Subcutaneous abdominal adipose tissue (tissue), 5 donors: ENCODE measurements around the gene MLH3.

Experiments
- H3K27ac ChIP-seq: one replicate; pipeline ENCODE4 v1.7.0; 2013; ENCODE audit warnings: low read depth, mild to moderate bottlenecking, inconsistent platforms, low read length, moderate library complexity
- H3K27me3 ChIP-seq, 5 donors: one replicate each; pipeline ENCODE4 v1.7.0; 2013; ENCODE audit warnings: low read length in 5 of 5, inconsistent platforms in 1 of 5; ENCODE audit not compliant: control insufficient read depth in 5 of 5, insufficient read depth in 4 of 5
- H3K36me3 ChIP-seq, 5 donors: one replicate each; pipeline ENCODE4 v1.7.0; 2013; ENCODE audit warnings: low read length in 5 of 5; ENCODE audit not compliant: control insufficient read depth in 5 of 5, insufficient read depth in 5 of 5
- H3K4me1 ChIP-seq, 5 donors: one replicate each; pipeline ENCODE4 v1.7.0; 2013; ENCODE audit warnings: low read length in 5 of 5, mild to moderate bottlenecking in 3 of 5, moderate library complexity in 1 of 5; ENCODE audit not compliant: control insufficient read depth in 5 of 5, insufficient read depth in 5 of 5
- H3K4me3 ChIP-seq, 5 donors: one replicate each; pipeline ENCODE4 v1.7.0; 2013; ENCODE audit warnings: low read length in 5 of 5, low read depth in 1 of 5
- H3K9ac ChIP-seq, 5 donors: one replicate each; pipeline ENCODE4 v1.7.0; 2013; ENCODE audit warnings: low read length in 5 of 5, mild to moderate bottlenecking in 4 of 5, moderate library complexity in 3 of 5
- H3K9me3 ChIP-seq, 5 donors: one replicate each; pipeline ENCODE4 v1.7.0; 2013; ENCODE audit warnings: low read length in 5 of 5; ENCODE audit not compliant: control insufficient read depth in 5 of 5
- donor health status: healthy.
- donor health status: healthy.
- donor health status: healthy.
- donor health status: healthy.
- donor health status: healthy.

MLH3 gene

DNA sequence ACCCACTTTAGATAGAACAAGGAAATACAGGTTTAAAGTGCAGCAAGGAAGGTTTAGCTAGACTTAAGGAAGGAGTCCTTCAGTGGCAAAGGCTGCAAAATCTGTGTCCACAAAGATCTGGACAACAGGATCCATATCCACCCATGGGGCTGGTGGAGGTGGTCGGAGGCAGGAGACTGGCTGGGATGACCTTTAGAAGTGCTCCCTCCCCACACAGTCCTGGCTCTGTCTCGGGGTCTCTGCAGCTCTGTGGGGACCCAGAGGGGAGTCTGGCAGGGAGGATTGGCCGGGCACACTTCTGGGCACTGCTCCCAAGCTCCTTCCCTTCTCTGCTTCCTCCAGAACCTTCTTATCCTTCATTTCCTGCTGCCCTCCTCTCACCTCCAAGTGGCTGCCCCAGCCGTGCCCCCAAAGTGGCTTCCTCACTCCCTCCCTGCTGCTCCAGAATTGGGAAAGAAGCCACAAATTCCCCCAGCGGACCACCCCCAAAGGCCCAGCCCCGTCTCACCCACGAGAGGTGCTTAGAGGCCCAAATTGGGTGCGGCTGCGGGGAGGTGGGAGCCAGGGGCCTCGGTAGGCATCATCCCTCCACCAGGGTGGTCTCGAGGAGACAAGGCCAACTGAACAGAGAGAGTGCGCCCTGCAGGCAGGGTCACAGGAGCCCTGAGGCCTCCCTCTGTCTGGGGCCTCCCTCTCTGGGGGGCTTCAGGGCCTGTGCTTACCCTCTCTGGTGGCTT, 73.9 kb downstream of the MLH3 start:
- Histone ChIP-seq H3K27me3 (no peaks in the 10 kb centered on the region), H3K4me1 (peaks cover 7 to 72% (median 53%) of the 10 kb centered on the region in 5 donors), H3K36me3 (no peaks in the 10 kb centered on the region), H3K9ac (no peak overlapping the region), H3K9me3 (no peaks in the 10 kb centered on the region), H3K4me3 (no peak overlapping the region), H3K27ac (no peak overlapping the region)

DNA sequence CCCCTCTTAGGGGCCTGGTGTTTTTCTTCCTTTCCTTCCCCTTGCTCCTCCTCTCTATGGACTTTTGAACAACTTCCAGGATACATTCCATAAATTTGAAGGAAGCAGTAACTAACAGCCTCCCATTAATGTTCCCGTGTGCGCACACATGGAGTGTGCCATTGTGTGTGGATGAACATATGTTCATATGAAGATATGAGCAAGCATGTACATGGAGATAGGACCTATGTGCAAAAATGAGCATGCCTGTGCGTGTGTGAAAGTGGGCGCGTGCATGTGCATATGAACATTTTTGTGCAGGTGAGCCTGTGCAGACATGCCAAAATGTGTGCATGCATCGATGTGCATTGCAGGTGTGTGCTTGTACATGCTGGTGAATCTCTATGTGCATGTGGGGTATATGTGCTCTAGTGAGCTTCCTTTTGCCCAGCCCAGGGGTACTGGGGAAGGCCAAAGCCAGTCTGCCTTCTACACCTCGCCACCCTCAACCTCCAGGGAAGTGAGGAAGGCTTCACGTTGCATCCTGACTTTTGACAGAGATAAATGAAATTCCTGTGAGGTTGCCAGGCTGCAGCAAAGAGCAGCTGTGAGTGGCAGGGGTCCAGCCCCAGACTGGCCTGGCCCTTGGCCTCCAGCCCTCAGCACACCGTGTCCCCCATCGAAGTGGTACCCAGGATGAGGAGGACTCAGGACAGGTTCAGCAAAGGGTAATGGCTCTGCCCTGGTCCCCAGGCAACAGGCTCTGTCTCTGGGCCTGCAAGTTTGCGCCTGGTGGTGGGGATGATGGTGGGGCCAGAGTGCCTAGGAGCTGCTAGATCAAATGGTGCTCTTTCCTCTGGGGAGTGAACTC, 74.8 kb downstream of the MLH3 start:
- H3K27me3 ChIP-seq = no peaks in the 10 kb centered on the region
- H3K4me1 ChIP-seq = peaks cover 7 to 72% (median 52%) of the 10 kb centered on the region in 5 donors
- no peaks in the 10 kb centered on the region for H3K9me3 ChIP-seq
- H3K27ac ChIP-seq = no peak overlapping the region
- H3K36me3 ChIP-seq = no peaks in the 10 kb centered on the region
- H3K4me3 ChIP-seq = no peak overlapping the region
- H3K9ac ChIP-seq = no peak overlapping the region

DNA sequence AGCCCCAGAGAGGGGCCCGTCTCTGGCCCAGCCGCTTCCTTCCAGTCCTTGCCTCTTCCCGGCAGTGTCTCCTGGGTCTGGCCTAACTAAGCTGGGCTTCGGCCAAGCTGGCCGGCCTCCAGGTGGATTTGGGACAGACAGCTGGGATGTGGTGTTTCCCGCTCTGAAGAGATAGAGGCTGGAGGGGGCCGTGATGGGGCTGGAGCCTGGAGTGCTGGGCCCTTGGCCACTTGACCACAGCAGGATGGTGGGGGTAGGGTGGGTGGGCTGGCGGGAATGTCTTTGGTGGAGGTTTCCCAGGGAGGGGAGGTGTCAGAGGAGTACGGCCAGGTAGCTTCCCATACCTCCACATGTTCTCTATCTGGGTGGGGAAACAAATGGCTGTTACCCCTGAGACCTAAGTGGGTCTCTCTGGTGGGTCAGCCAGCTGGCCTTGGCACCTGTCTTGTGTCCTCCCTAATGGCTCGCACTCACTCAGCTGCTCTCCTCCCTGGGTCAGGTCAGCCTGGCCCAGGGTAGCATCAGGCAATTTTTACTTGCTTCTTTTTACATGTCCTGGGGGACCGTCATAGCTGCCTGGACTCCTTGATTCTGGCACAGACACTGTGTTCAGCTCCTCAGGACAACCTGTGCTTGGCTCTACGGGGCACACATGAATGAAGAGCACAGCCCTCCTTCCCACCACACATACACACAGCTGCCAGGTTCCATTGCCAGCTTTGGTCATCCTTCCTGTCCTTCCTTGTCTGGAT, 76.0 kb downstream of the MLH3 start:
- peaks cover 7 to 60% (median 41%) of the 10 kb centered on the region in 5 donors for H3K4me1 ChIP-seq
- H3K27ac ChIP-seq = no peak overlapping the region
- no peaks in the 10 kb centered on the region for H3K36me3 ChIP-seq
- H3K4me3 ChIP-seq = no peak overlapping the region
- H3K27me3 ChIP-seq = no peaks in the 10 kb centered on the region
- H3K9ac ChIP-seq = no peak overlapping the region
- H3K9me3 ChIP-seq = no peaks in the 10 kb centered on the region

DNA sequence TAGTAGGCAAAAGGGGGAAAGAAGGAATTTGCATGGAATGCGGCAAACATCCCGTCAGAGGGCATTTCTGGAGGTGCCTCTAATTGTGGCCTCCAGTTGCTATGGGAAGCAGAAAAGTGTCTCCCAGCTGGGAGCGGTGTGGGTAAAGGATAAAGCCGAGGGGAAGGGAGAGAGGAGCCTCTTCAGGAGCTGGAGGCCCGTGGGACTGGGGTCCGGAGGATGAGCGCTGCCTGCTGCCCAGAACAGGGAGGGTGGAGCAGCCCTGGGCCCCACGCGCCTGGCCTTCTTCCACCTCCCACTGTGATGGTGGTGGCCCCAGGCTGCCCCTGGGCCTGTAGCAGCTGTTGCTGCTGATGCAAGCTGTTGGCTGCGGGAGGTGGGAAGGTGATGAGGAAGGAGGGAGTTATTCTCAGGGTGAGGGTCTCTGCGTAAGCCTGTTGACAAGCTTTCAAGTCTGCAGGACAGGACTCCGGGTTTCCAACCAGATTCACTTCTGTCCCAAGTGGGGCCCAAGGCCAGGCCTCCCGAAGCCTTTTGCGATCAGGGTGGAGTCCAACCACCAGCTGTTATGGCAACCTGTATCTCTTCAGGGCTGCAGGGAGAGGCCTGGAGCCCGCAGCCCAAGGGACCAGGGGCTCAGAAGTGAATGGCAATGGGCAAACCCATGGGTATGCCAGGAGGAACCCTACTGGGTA, 76.8 kb downstream of the MLH3 start:
- Histone ChIP-seq H3K4me1 (peaks cover 6 to 53% (median 39%) of the 10 kb centered on the region in 5 donors), H3K36me3 (no peaks in the 10 kb centered on the region)

DNA sequence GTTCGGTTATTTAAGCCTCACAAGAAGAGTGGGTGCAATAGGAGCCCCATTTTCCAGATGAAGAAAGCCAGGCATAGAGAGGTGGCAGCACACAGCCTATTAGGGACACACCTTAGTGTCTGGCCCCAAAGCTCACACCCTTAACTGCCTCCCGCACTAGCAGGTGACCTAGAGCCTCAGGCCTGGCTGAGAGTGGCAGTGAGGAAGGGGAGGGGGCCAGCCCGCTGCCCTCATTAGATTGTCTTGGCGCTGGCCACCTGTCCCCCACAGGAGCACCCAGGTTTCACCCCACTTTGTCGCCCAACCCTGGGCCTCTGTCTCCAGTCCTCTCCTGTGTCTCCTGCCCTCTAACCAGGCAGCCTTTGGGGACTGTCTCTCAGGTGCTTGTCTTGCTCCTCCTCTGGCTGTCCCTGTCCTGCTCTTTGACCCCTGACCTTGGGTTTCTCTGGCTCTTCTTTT, 77.3 kb downstream of the MLH3 start:
- Histone ChIP-seq H3K4me3 (no peak overlapping the region), H3K9me3 (no peaks in the 10 kb centered on the region), H3K36me3 (no peaks in the 10 kb centered on the region), H3K4me1 (peaks cover 5 to 48% (median 39%) of the 10 kb centered on the region in 5 donors), H3K9ac (peak overlapping the region in 1 of 5 donors; percentile 2), H3K27me3 (no peaks in the 10 kb centered on the region), H3K27ac (no peak overlapping the region)

More for the DNA sequence above, 76.8 kb downstream of the MLH3 start:
- peak overlapping the region in 1 of 5 donors; percentile 38 for H3K9ac ChIP-seq
- no peak overlapping the region for H3K27ac ChIP-seq
- H3K4me3 ChIP-seq = no peak overlapping the region
- no peaks in the 10 kb centered on the region for H3K9me3 ChIP-seq
- no peaks in the 10 kb centered on the region for H3K27me3 ChIP-seq

DNA sequence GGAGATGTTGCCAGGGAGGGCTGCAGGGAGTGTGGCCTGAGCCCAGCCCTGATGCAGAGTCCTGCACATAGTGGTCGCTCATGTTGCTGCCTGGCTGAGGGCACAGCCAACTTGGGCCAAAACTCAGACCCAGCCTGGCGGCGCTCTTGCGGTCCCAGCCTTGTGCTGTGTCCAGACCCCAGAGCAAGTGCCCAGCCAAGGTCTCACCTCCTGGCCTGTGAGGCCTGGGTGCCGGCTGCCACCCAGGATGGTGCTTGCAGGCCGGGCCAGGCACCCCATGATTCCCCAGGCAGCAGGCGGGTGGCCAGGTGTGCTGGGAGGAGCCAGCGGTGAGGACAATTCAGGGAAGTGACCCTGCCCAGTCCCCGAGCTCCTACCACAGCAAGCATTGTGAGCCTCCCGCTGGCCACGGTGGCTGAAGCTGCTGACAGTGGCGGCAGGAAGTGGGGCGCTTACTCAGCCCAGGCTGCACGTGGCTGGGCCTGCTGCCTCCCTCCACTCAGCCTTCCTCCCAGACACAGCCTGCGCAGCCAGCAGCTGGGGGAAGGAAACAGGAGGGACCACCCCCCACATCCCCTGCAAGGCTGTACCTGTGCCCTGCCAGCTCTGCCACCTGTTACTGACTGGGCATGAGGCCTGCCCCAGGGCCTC, 78.1 kb downstream of the MLH3 start:
- Histone ChIP-seq H3K9ac (no peak overlapping the region), H3K27ac (no peak overlapping the region), H3K27me3 (no peaks in the 10 kb centered on the region), H3K4me1 (peaks cover 5 to 43% (median 35%) of the 10 kb centered on the region in 5 donors), H3K9me3 (no peaks in the 10 kb centered on the region), H3K36me3 (no peaks in the 10 kb centered on the region), H3K4me3 (no peak overlapping the region)

DNA sequence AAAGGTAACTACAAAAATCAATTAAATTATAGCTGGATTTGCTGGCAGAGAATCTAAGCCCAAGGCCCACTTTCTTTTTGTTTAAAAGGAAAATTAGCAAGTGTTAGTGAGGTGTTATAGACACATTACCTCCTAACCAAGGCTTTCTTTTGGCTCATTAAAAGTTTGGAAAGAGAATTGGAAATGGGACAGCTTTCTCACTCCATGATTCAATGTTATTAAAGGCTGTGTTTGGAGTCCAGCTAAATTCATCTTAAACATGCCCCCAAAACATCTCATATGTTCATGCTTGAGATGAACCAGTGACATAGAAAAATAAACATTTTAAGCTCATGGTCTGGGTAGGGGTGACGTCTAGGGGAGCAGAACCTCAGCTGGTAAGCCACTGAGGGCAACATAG, 82.5 kb downstream of the MLH3 start:
- no peak overlapping the region for H3K9ac ChIP-seq
- peaks cover 0 to 7% (median 0%) of the 10 kb centered on the region in 5 donors for H3K27me3 ChIP-seq
- peaks cover 4 to 23% (median 16%) of the 10 kb centered on the region in 5 donors for H3K4me1 ChIP-seq
- no peak overlapping the region for H3K4me3 ChIP-seq
- no peaks in the 10 kb centered on the region for H3K9me3 ChIP-seq
- no peak overlapping the region for H3K27ac ChIP-seq
- H3K36me3 ChIP-seq = no peaks in the 10 kb centered on the region

DNA sequence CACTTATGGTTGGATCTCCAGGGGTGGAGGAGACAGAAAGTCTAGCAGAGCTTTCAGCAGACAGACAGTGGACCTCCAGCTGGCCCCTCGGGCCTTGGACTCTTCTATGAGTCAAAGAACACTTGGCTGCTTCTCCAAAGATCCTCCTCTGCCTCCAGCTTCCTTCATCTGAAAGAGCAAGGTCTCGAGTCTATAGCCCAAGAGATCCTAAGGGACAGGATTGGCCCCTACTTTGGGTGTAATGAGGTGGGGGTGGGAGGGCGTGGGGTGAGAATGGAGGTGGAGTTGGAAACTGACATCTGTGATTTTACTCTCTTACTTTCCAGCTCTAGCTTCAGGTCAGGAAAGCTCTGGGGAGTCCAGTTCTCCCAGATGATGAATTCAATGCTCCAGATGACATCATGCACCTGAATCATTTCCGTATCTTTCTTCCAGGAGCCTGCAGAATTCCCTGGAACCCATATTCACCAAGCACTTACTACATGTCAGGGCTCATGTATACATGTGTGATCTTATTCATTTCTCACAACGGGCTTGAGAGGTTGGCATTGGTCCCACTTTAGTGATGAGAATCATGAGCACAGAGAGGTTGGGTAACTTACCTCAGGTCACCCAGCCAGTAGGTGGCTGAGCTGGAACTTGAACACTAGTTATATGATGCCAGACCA, 85.6 kb downstream of the MLH3 start:
- Histone ChIP-seq H3K4me1 (peaks cover 6 to 19% (median 9%) of the 10 kb centered on the region in 5 donors), H3K27ac (no peak overlapping the region), H3K9me3 (no peaks in the 10 kb centered on the region), H3K27me3 (peaks cover 0 to 13% (median 0%) of the 10 kb centered on the region in 5 donors), H3K36me3 (no peaks in the 10 kb centered on the region), H3K9ac (no peak overlapping the region), H3K4me3 (no peak overlapping the region)
